Stimulated activated CD4-positive, alpha-beta T cell treated with anti-CD3 and anti-CD28 coated beads, Interleukin-12 subunit alpha, Interleukin-12 subunit beta, amount 100 ng/mL, for 4 hours (primary cell): ENCODE data around the gene THSD4.
"Not testable (repeated sequence)": the region's sequence is repeated elsewhere in the genome, so short reads cannot be mapped to it uniquely, and the experiment has no call there.

Experiments used
- DNase-seq: peaks from one replicate; pipeline ENCODE4 v3.0.0-alpha.2; 2020

Gene THSD4

GRCh38 chr15:71709808-71710418, 594.6 kb downstream of the THSD4 start:
- DNase-seq: no peak

GRCh38 chr15:71712182-71712581, 596.9 kb downstream of the THSD4 start:
- no peak for DNase-seq

GRCh38 chr15:71713191-71713809, 598.0 kb downstream of the THSD4 start:
- no peak for DNase-seq

GRCh38 chr15:71715914-71716313, 600.6 kb downstream of the THSD4 start:
- no peak for DNase-seq

- DNase-seq: no peak
Measured at GRCh38 chr15:71716990-71717389, 601.7 kb downstream of the THSD4 start.

GRCh38 chr15:71718116-71718910, 603.0 kb downstream of the THSD4 start:
- no peak for DNase-seq

- DNase-seq: no peak
Measured at GRCh38 chr15:71723344-71723743, 608.1 kb downstream of the THSD4 start.

GRCh38 chr15:71725207-71725955, 610.1 kb downstream of the THSD4 start:
- not testable (repeated sequence) for DNase-seq

GRCh38 chr15:71728881-71729280, 613.6 kb downstream of the THSD4 start:
- DNase-seq: no peak

GRCh38 chr15:71729319-71729718, 614.0 kb downstream of the THSD4 start:
- DNase-seq: no peak

- DNase-seq: peak; percentile 3
Measured at GRCh38 chr15:71730277-71731144, 615.2 kb downstream of the THSD4 start.

GRCh38 chr15:71732636-71733035, 617.4 kb downstream of the THSD4 start:
- no peak for DNase-seq

- no peak for DNase-seq
Measured at GRCh38 chr15:71733122-71733521, 617.9 kb downstream of the THSD4 start.

GRCh38 chr15:71734709-71735384, 619.6 kb downstream of the THSD4 start:
- DNase-seq: no peak

- DNase-seq: no peak
Measured at GRCh38 chr15:71735385-71735757, 620.1 kb downstream of the THSD4 start.

- DNase-seq: no peak
Measured at GRCh38 chr15:71736286-71736947, 621.1 kb downstream of the THSD4 start.

- no peak for DNase-seq
Measured at GRCh38 chr15:71737761-71738160, 622.5 kb downstream of the THSD4 start.

- DNase-seq: no peak
Measured at GRCh38 chr15:71739355-71739754, 624.1 kb downstream of the THSD4 start.

- DNase-seq: no peak
Measured at GRCh38 chr15:71742964-71743363, 627.7 kb downstream of the THSD4 start.

GRCh38 chr15:71743861-71744382, 628.7 kb downstream of the THSD4 start:
- DNase-seq: peak; percentile 63

GRCh38 chr15:71746719-71747118, 631.4 kb downstream of the THSD4 start:
- DNase-seq: no peak
